VCaP (cell line): ENCODE measurements around the gene BIRC2.

Experiments used
- H3K27ac ChIP-seq: fragments of 450-650 bp; 2 replicates; pipeline ENCODE4 v1.5.1; 2017
- CTCF ChIP-seq: fragments of 450-650 bp; conservative IDR thresholded peaks from 2 replicates; pipeline ENCODE4 v1.5.1; 2017; ENCODE audit warnings: mild to moderate bottlenecking, moderate library complexity

The BIRC2 gene

GRCh38 chr11:102317768-102318103 lies 29.3 kb upstream of the BIRC2 start:
- TF ChIP-seq CTCF: no peak
- peak overlapping the region; percentile 82 for H3K27ac ChIP-seq

GRCh38 chr11:102318469-102318868 lies 28.5 kb upstream of the BIRC2 start:
- H3K27ac ChIP-seq: peak overlapping the region; percentile 82
- TF ChIP-seq CTCF: no peak

- no peak overlapping the region for H3K27ac ChIP-seq
- no peak for TF ChIP-seq CTCF
Observed at GRCh38 chr11:102319544-102319943, 27.5 kb upstream of the BIRC2 start.

- no peak overlapping the region for H3K27ac ChIP-seq
- TF ChIP-seq CTCF: no peak
Observed at GRCh38 chr11:102320188-102320587, 26.8 kb upstream of the BIRC2 start.

GRCh38 chr11:102320679-102321078 lies 26.3 kb upstream of the BIRC2 start:
- TF ChIP-seq CTCF: no peak
- no peak overlapping the region for H3K27ac ChIP-seq

- TF ChIP-seq CTCF: no peak
- no peak overlapping the region for H3K27ac ChIP-seq
Observed at GRCh38 chr11:102322560-102322959, 24.5 kb upstream of the BIRC2 start.

DNA sequence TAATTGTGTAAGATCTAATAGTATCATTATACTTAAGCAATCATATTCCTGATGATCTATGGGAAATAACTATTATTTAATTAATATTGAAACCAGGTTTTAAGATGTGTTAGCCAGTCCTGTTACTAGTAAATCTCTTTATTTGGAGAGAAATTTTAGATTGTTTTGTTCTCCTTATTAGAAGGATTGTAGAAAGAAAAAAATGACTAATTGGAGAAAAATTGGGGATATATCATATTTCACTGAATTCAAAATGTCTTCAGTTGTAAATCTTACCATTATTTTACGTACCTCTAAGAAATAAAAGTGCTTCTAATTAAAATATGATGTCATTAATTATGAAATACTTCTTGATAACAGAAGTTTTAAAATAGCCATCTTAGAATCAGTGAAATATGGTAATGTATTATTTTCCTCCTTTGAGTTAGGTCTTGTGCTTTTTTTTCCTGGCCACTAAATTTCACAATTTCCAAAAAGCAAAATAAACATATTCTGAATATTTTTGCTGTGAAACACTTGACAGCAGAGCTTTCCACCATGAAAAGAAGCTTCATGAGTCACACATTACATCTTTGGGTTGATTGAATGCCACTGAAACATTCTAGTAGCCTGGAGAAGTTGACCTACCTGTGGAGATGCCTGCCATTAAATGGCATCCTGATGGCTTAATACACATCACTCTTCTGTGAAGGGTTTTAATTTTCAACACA lies 23.3 kb upstream of the BIRC2 start:
- H3K27ac ChIP-seq: no peak overlapping the region
- TF ChIP-seq CTCF: no peak
